Large intestine (tissue), 3 donors: Measurements from ENCODE around the gene CNTLN. TPM values are rescaled to one million over a fixed set of nuclear protein-coding genes. Genes with fewer than 3 reads are reported as not detected.
"Not testable (repeated sequence)": the region's sequence is repeated elsewhere in the genome, so short reads cannot be mapped to it uniquely, and the experiment has no call there.

Experiments
- DNase-seq, 2 donors: peaks; one replicate each; pipeline versions ENCODE4 v3.0.0 to v3.0.0-alpha.2; 2013
- H3K27ac ChIP-seq: one replicate; pipeline ENCODE4 v1.5.1; 2013; ENCODE audit warnings: low read length
- H3K27me3 ChIP-seq: 2 replicates; pipeline ENCODE4 v1.6.1; 2013; ENCODE audit warnings: low read length; ENCODE audit not compliant: control insufficient read depth, insufficient read depth
- H3K36me3 ChIP-seq: 2 replicates; pipeline ENCODE4 v1.6.1; 2013; ENCODE audit warnings: low read length; ENCODE audit not compliant: control insufficient read depth, insufficient read depth
- H3K4me1 ChIP-seq: one replicate; pipeline ENCODE4 v1.6.1; 2013; ENCODE audit warnings: low read length; ENCODE audit not compliant: control insufficient read depth, insufficient read depth
- H3K4me3 ChIP-seq: one replicate; pipeline ENCODE4 v1.5.1; 2013; ENCODE audit warnings: low read length
- H3K9me3 ChIP-seq: one replicate; pipeline ENCODE4 v1.6.1; 2013; ENCODE audit warnings: mild to moderate bottlenecking, low read depth, low read length, moderate library complexity; ENCODE audit not compliant: control insufficient read depth
- WGBS: methylation state at CpG from one replicate; pipeline ENCODE4 v1.1.5; 2013; ENCODE audit warnings: low lambda C conversion rate; ENCODE audit not compliant: insufficient coverage; 5-methylcytosine and 5-hydroxymethylcytosine counted together
- polyA plus RNA-seq: library from polyadenylated mRNA; unstranded; fragments of 120-200 nt; gene quantifications from one replicate; pipeline ENCODE4 v1.2.1, GENCODE V29; 2013

The CNTLN gene
- polyA plus RNA-seq, 1 donor = 4.5 TPM

DNA sequence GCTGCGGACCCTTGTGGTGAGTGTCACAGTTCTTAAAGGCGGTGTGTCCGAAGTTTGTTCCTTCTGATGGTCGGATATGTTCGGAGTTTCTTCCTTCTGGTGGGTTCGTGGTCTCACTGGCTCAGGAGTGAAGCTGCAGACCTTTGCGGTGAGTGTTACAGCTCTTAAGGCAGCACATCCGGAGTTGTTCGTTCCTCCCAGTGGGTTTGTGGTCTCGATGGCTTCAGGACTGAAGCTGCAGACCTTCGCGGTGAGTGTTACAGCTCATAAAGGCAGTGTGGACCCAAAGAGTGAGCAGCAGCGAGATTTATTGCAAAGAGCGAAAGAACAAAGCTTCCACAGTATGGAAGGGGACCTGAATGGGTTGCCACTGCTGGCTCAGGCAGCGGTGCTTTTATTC lies 42.7 kb downstream of the CNTLN start:
- DNase-seq, H3K27me3 ChIP-seq, H3K4me3 ChIP-seq, H3K36me3 ChIP-seq, H3K9me3 ChIP-seq, H3K27ac ChIP-seq, H3K4me1 ChIP-seq: not testable (repeated sequence)
- WGBS = no CpG with 5 or more reads among the region's 15 CpGs

- H3K4me1 ChIP-seq = no peaks in the 10 kb centered on the region
- H3K36me3 ChIP-seq = no peaks in the 10 kb centered on the region
- no peak for DNase-seq
- no CpG with 5 or more reads among the region's 3 CpGs for WGBS
- no peaks in the 10 kb centered on the region for H3K9me3 ChIP-seq
- no peaks in the 10 kb centered on the region for H3K27me3 ChIP-seq
- H3K27ac ChIP-seq = no peak overlapping the region
- no peak overlapping the region for H3K4me3 ChIP-seq
Observed at GRCh38 chr9:17185481-17186029, 50.7 kb downstream of the CNTLN start.

- H3K27me3 ChIP-seq = no peaks in the 10 kb centered on the region
- H3K9me3 ChIP-seq = no peaks in the 10 kb centered on the region
- H3K4me1 ChIP-seq = no peaks in the 10 kb centered on the region
- no peak overlapping the region for H3K4me3 ChIP-seq
- DNase-seq = no peak
- H3K36me3 ChIP-seq = no peaks in the 10 kb centered on the region
- no peak overlapping the region for H3K27ac ChIP-seq
Observed at GRCh38 chr9:17191082-17191481, 56.2 kb downstream of the CNTLN start.

GRCh38 chr9:17204611-17205152 lies 69.8 kb downstream of the CNTLN start:
- no CpG with 5 or more reads among the region's 8 CpGs for WGBS
- no peaks in the 10 kb centered on the region for H3K36me3 ChIP-seq
- DNase-seq = no peak
- no peaks in the 10 kb centered on the region for H3K27me3 ChIP-seq
- H3K9me3 ChIP-seq = no peaks in the 10 kb centered on the region
- no peak overlapping the region for H3K4me3 ChIP-seq
- no peak overlapping the region for H3K27ac ChIP-seq
- H3K4me1 ChIP-seq = no peaks in the 10 kb centered on the region

DNA sequence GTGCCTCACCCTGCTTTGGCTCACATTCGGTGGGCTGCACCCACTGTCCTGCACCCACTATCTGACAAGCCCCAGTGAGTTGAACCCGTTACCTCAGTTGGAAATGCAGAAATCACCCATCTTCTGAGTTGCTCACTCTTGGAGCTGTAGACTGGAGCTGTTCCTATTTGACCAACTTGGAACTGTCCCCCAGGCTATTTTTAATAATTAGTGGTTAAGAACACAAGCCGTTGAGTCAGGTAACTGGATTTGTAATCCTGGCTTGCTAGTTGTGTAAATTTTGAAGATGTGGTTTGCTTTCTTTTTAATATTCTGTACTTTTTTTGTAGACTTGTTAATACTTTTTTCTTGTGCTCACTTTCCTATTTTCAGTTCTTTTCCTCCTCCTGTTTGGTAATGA lies 81.2 kb downstream of the CNTLN start:
- H3K27me3 ChIP-seq = no peaks in the 10 kb centered on the region

DNA sequence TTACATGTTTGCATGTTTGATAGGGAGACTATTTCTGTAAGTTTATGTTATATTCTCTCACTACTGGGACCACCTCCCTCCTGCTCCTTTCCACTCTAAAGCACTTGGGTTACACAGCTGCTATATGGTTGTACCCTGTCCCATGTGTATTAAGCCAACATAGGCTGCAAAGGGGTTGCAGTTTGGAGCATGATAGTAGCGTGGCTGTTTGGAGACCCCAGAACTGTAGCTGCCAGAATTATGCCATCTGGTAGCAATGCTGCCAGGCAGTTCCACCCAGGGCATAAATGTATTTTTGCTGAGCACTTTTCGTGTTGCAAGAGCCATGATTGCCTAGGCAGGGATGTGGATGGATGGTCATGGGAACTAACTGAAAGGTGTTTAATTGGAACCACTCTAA lies 81.8 kb downstream of the CNTLN start:
- no peak overlapping the region for H3K4me3 ChIP-seq
- no peaks in the 10 kb centered on the region for H3K4me1 ChIP-seq
- no peak overlapping the region for H3K27ac ChIP-seq
- no peaks in the 10 kb centered on the region for H3K36me3 ChIP-seq
- no peaks in the 10 kb centered on the region for H3K9me3 ChIP-seq
- H3K27me3 ChIP-seq = no peaks in the 10 kb centered on the region
- WGBS = 83% methylated on average over 1 of the region's 2 CpGs
- DNase-seq = no peak

More for the DNA sequence above, 81.2 kb downstream of the CNTLN start:
- DNase-seq = no peak
- Histone ChIP-seq H3K36me3 (no peaks in the 10 kb centered on the region), H3K9me3 (no peaks in the 10 kb centered on the region), H3K4me3 (no peak overlapping the region), H3K27ac (no peak overlapping the region), H3K4me1 (no peaks in the 10 kb centered on the region)
- WGBS = no CpG with 5 or more reads among the region's 3 CpGs

DNA sequence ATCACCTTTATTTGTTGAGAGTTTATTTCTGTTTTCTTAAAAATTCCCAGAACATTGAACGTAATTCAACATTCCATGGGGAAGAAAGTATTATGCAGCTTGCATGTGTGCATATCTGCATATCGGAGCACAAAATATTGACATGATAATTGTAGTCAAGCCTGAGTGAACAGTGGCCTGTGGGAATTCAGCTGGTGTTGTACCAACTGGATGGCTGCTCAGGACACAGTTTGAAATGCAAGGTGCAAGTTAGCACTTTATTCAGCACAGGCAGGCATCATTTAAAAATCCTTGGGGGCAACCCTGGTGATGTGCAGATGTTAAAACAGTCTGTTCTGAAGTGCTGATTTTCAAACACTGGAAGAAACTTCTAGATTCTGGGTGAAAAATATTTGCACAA lies 82.4 kb downstream of the CNTLN start:
- 100% methylated on average over 2 of the region's 2 CpGs for WGBS
- no peak overlapping the region for H3K27ac ChIP-seq
- H3K9me3 ChIP-seq = no peaks in the 10 kb centered on the region
- no peak overlapping the region for H3K4me3 ChIP-seq
- H3K36me3 ChIP-seq = no peaks in the 10 kb centered on the region
- no peak for DNase-seq
- H3K27me3 ChIP-seq = no peaks in the 10 kb centered on the region
- no peaks in the 10 kb centered on the region for H3K4me1 ChIP-seq

DNA sequence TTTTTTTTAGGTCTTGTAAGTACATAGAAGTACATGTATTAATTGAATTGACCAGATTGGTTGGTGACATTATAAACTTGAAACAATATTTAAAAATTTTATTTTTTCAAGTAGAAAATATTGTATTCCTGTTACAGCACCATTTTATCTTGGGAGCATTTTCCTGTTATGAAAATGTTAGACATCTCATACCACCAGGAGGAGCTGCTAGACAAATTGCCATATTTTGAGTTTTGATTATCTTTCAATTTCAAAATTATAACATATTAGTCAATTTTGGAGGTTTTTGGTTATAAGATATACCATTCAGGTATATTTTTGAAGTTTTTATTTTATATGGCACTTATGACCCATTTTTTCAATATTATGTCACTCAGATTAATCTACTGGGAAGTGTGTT lies 84.4 kb downstream of the CNTLN start:
- Histone ChIP-seq H3K36me3 (no peaks in the 10 kb centered on the region), H3K4me1 (no peaks in the 10 kb centered on the region), H3K27ac (no peak overlapping the region), H3K9me3 (no peaks in the 10 kb centered on the region), H3K27me3 (no peaks in the 10 kb centered on the region), H3K4me3 (no peak overlapping the region)
- no peak for DNase-seq

GRCh38 chr9:17222932-17223331 lies 88.1 kb downstream of the CNTLN start:
- Histone ChIP-seq H3K36me3 (no peaks in the 10 kb centered on the region), H3K27me3 (no peaks in the 10 kb centered on the region)

DNA sequence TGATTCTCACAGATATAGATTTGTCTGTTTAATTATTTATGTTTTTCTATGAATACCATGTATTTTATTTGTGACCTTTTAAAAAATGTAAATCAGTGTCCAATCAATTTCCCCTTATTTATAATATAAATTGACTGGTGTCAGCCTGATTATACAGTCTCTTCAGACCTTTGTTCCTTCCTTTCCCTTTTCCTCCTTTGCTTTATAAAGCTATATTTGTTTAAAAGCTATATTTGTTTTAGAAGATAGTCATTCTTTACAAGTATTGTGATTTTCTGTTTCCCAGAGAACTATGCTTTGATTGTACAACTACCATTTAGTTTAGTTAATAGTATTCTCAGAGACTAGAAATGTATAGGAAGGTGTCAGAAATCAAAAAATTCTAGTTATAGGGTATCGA lies 90.6 kb downstream of the CNTLN start:
- H3K9me3 ChIP-seq = no peaks in the 10 kb centered on the region
- WGBS = 100% methylated on average over 1 of the region's 1 CpG
- H3K27ac ChIP-seq = no peak overlapping the region
- H3K4me1 ChIP-seq = no peaks in the 10 kb centered on the region
- no peak for DNase-seq
- no peaks in the 10 kb centered on the region for H3K27me3 ChIP-seq
- no peaks in the 10 kb centered on the region for H3K36me3 ChIP-seq
- H3K4me3 ChIP-seq = no peak overlapping the region

More at GRCh38 chr9:17222932-17223331, 88.1 kb downstream of the CNTLN start:
- Histone ChIP-seq H3K4me1 (no peaks in the 10 kb centered on the region), H3K27ac (no peak overlapping the region), H3K4me3 (no peak overlapping the region), H3K9me3 (no peaks in the 10 kb centered on the region)
- 83% methylated on average over 1 of the region's 7 CpGs for WGBS
- no peak for DNase-seq

DNA sequence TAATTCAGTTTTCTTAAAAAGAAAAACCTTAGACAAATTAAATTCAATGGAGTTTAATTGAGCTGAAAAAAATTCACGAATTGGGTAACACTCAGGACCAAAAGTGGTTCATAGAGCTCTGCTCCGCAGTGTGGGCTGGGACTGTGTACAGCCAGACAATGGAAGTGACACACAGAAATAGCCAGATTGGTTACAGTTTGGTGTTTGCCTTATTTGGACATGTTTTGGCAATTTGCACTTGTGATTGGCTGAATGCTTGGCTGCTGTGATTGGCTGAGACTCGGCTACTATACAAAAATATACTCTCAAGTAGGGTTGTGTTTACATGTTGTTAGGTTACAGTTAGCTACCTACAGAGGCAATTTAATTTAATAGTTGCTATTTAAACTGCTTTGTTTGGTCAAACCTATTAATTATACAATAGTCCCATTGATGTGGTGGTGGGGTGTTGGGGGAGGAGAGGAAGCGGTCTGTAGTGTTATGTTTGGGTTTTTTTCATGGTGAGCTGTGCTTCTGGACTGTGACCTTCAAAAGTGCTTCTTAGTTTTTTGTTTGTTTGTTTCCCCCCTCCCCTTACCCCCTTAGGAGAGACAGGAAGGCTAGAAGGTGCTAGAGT lies 95.2 kb downstream of the CNTLN start:
- DNase-seq = no peak
- no peaks in the 10 kb centered on the region for H3K9me3 ChIP-seq
- 100% methylated on average over 1 of the region's 4 CpGs for WGBS
- no peaks in the 10 kb centered on the region for H3K4me1 ChIP-seq
- H3K4me3 ChIP-seq = no peak overlapping the region
- H3K27me3 ChIP-seq = no peaks in the 10 kb centered on the region
- no peaks in the 10 kb centered on the region for H3K36me3 ChIP-seq
- H3K27ac ChIP-seq = no peak overlapping the region
